ENCODE data around the gene LIMA1.

- no peak for TF ChIP-seq EZH2 (IDR thresholded peaks at IDR 0.05)
- TF ChIP-seq POLR2AphosphoS5 (IDR thresholded peaks at IDR 0.05; ENCODE audit: borderline replicate concordance, low read depth, low read length): no peak
- TF ChIP-seq FOXP2 (optimal IDR thresholded peaks at IDR 0.05; ENCODE audit: control extremely low read depth, extremely low read length, insufficient read depth): no peak
Observed at GRCh38 chr12:50279501-50279900, 3.8 kb downstream of the LIMA1 start.

Data from SK-N-MC (cell line).